ENCODE results near the gene ETS1. TPM values are rescaled to one million over a fixed set of nuclear protein-coding genes. Genes with fewer than 3 reads are reported as not detected.
A peak's percentile ranks its signal among the peaks of the same experiment; 100 is the strongest.

The ETS1 gene
- total RNA-seq: 31.6 to 115 TPM (median 115 TPM) in 3 replicates
- long read RNA-seq, partial matches to known transcripts: 0 of 25 reads
- long read RNA-seq, other reads (novel, unspliced or antisense): 23 of 25 reads

GRCh38 chr11:128587415-128587814, at the start of gene ETS1:
ETS1 (minus strand) TSS chr11:128587558; CDS start chr11:128573130, 14,428 bp downstream.
- no peak for DNase-seq (ENCODE audit: low spot score)
- Mint-ChIP-seq H3K4me1 (ENCODE audit: low read depth) (peaks cover 22% of the 10 kb centered on the region), H3K9me3 (ENCODE audit: low read depth) (peaks cover 6% of the 10 kb centered on the region), H3K27me3 (ENCODE audit: low read depth) (peaks cover 10% of the 10 kb centered on the region), H3K36me3 (ENCODE audit: low read depth) (no peaks in the 10 kb centered on the region), H3K4me3 (ENCODE audit: unreplicated experiment) (peak within 1 kb of the TSS; percentile 64), H3K27ac (ENCODE audit: unreplicated experiment) (no peak within 1 kb of the TSS)
- TF ChIP-seq CTCF (IDR thresholded peaks at IDR 0.05): no peak

GRCh38 chr11:128634395-128634794, 47.0 kb upstream of the ETS1 start:
- peaks cover 21% of the 10 kb centered on the region for H3K4me1 Mint-ChIP-seq (ENCODE audit: low read depth)
- peaks cover 3% of the 10 kb centered on the region for H3K36me3 Mint-ChIP-seq (ENCODE audit: low read depth)
- no peak for DNase-seq (ENCODE audit: low spot score)
- no peak overlapping the region for H3K27ac Mint-ChIP-seq (ENCODE audit: unreplicated experiment)
- H3K27me3 Mint-ChIP-seq (ENCODE audit: low read depth): no peaks in the 10 kb centered on the region
- TF ChIP-seq CTCF (IDR thresholded peaks at IDR 0.05): no peak
- H3K4me3 Mint-ChIP-seq (ENCODE audit: unreplicated experiment): no peak overlapping the region
- peaks cover 4% of the 10 kb centered on the region for H3K9me3 Mint-ChIP-seq (ENCODE audit: low read depth)

GRCh38 chr11:128633384-128633965, 46.1 kb upstream of the ETS1 start:
- H3K36me3 Mint-ChIP-seq (ENCODE audit: low read depth): no peaks in the 10 kb centered on the region
- no peak overlapping the region for H3K4me3 Mint-ChIP-seq (ENCODE audit: unreplicated experiment)
- no peak overlapping the region for H3K27ac Mint-ChIP-seq (ENCODE audit: unreplicated experiment)
- H3K27me3 Mint-ChIP-seq (ENCODE audit: low read depth): no peaks in the 10 kb centered on the region
- no peak for TF ChIP-seq CTCF (IDR thresholded peaks at IDR 0.05)
- no peaks in the 10 kb centered on the region for H3K9me3 Mint-ChIP-seq (ENCODE audit: low read depth)
- peaks cover 22% of the 10 kb centered on the region for H3K4me1 Mint-ChIP-seq (ENCODE audit: low read depth)
- DNase-seq (ENCODE audit: low spot score): no peak

- Mint-ChIP-seq H3K27ac (ENCODE audit: unreplicated experiment) (no peak overlapping the region), H3K9me3 (ENCODE audit: low read depth) (no peaks in the 10 kb centered on the region), H3K4me3 (ENCODE audit: unreplicated experiment) (no peak overlapping the region), H3K36me3 (ENCODE audit: low read depth) (no peaks in the 10 kb centered on the region), H3K27me3 (ENCODE audit: low read depth) (no peaks in the 10 kb centered on the region), H3K4me1 (ENCODE audit: low read depth) (peaks cover 22% of the 10 kb centered on the region)
- TF ChIP-seq CTCF (IDR thresholded peaks at IDR 0.05): peak; percentile 87
- DNase-seq (ENCODE audit: low spot score): no peak
Measured at GRCh38 chr11:128632141-128632791, 44.9 kb upstream of the ETS1 start.

- H3K9me3 Mint-ChIP-seq (ENCODE audit: low read depth): no peaks in the 10 kb centered on the region
- peak; percentile 92 for TF ChIP-seq CTCF (IDR thresholded peaks at IDR 0.05)
- H3K27ac Mint-ChIP-seq (ENCODE audit: unreplicated experiment): peak overlapping the region; percentile 38
- no peak overlapping the region for H3K4me3 Mint-ChIP-seq (ENCODE audit: unreplicated experiment)
- H3K27me3 Mint-ChIP-seq (ENCODE audit: low read depth): no peaks in the 10 kb centered on the region
- H3K36me3 Mint-ChIP-seq (ENCODE audit: low read depth): no peaks in the 10 kb centered on the region
- no peak for DNase-seq (ENCODE audit: low spot score)
- peaks cover 27% of the 10 kb centered on the region for H3K4me1 Mint-ChIP-seq (ENCODE audit: low read depth)
Measured at GRCh38 chr11:128630367-128631230, 43.2 kb upstream of the ETS1 start.
